Measurements from ENCODE around the gene PDZRN3. TPM values are rescaled to one million over a fixed set of nuclear protein-coding genes. Genes with fewer than 3 reads are reported as not detected.
"Not testable (repeated sequence)": the region's sequence is repeated elsewhere in the genome, so short reads cannot be mapped to it uniquely, and the experiment has no call there.

PDZRN3 gene
- total and polyA plus RNA-seq, 10 donors: 1.5 to 5.5 (median 2.8) TPM

GRCh38 chr3:73572368-73572767, 52.4 kb downstream of the PDZRN3 start:
- Histone ChIP-seq H3K4me3 (no peak overlapping the region), H3K27ac (no peak overlapping the region), H3K27me3 (replicated peaks in 1 of 7) (peaks cover 0 to 39% (median 0%) of the 10 kb centered on the region in 7 donors), H3K4me1 (no peaks in the 10 kb centered on the region), H3K9me3 (no peaks in the 10 kb centered on the region), H3K36me3 (no peaks in the 10 kb centered on the region)
- no peak for DNase-seq
- TF ChIP-seq POLR2A (IDR thresholded peaks at IDR 0.05) (no peak), POLR2AphosphoS5 (IDR thresholded peaks at IDR 0.05) (no peak), CTCF (IDR thresholded peaks at IDR 0.05 in 8 of 11, conservative IDR thresholded peaks at IDR 0.05 in 3 of 11) (no peak)
- intact Hi-C loops (cut with DNase I; ENCODE audit: low total_unique reads): no loop called here
- WGBS, 5 donors: 80 to 90% (median 84%) methylated on average over 3 of the region's 3 CpGs

- no peak for DNase-seq
- 14 to 21% (median 17%) methylated on average over 10 of the region's 10 CpGs for WGBS, 5 donors
- H3K4me3 ChIP-seq: no peak overlapping the region
- H3K27me3 ChIP-seq (replicated peaks in 1 of 7): peaks cover 0 to 39% (median 0%) of the 10 kb centered on the region in 7 donors
- intact Hi-C loops (cut with DNase I; ENCODE audit: low total_unique reads): no loop called here
- no peaks in the 10 kb centered on the region for H3K4me1 ChIP-seq
- no peaks in the 10 kb centered on the region for H3K9me3 ChIP-seq
- no peak for TF ChIP-seq POLR2A (IDR thresholded peaks at IDR 0.05)
- TF ChIP-seq CTCF (IDR thresholded peaks at IDR 0.05 in 8 of 11, conservative IDR thresholded peaks at IDR 0.05 in 3 of 11): no peak
- TF ChIP-seq POLR2AphosphoS5 (IDR thresholded peaks at IDR 0.05): no peak
- H3K36me3 ChIP-seq: no peaks in the 10 kb centered on the region
- H3K27ac ChIP-seq: no peak overlapping the region
Measured at GRCh38 chr3:73571238-73571794, 53.4 kb downstream of the PDZRN3 start.

- 86 to 96% (median 89%) methylated on average over 8 of the region's 8 CpGs for WGBS, 5 donors
- DNase-seq: no peak
- no peak for TF ChIP-seq POLR2A (IDR thresholded peaks at IDR 0.05)
- TF ChIP-seq POLR2AphosphoS5 (IDR thresholded peaks at IDR 0.05): no peak
- no peak for TF ChIP-seq CTCF (IDR thresholded peaks at IDR 0.05 in 8 of 11, conservative IDR thresholded peaks at IDR 0.05 in 3 of 11)
- Histone ChIP-seq H3K27ac (no peak overlapping the region), H3K4me1 (no peaks in the 10 kb centered on the region), H3K9me3 (no peaks in the 10 kb centered on the region), H3K36me3 (no peaks in the 10 kb centered on the region), H3K4me3 (no peak overlapping the region), H3K27me3 (replicated peaks in 1 of 7) (peaks cover 0 to 39% (median 0%) of the 10 kb centered on the region in 7 donors)
- intact Hi-C loops (cut with DNase I; ENCODE audit: low total_unique reads): no loop called here
Measured at GRCh38 chr3:73569246-73569760, 55.4 kb downstream of the PDZRN3 start.

- 80 to 90% (median 86%) methylated on average over 5 of the region's 5 CpGs for WGBS, 5 donors
- H3K9me3 ChIP-seq: no peaks in the 10 kb centered on the region
- TF ChIP-seq POLR2AphosphoS5 (IDR thresholded peaks at IDR 0.05): no peak
- TF ChIP-seq CTCF (IDR thresholded peaks at IDR 0.05 in 8 of 11, conservative IDR thresholded peaks at IDR 0.05 in 3 of 11): no peak
- no peak for TF ChIP-seq POLR2A (IDR thresholded peaks at IDR 0.05)
- H3K4me1 ChIP-seq: no peaks in the 10 kb centered on the region
- H3K27me3 ChIP-seq (replicated peaks in 1 of 7): peaks cover 0 to 39% (median 0%) of the 10 kb centered on the region in 7 donors
- no peak for DNase-seq
- H3K27ac ChIP-seq: no peak overlapping the region
- intact Hi-C loops (cut with DNase I; ENCODE audit: low total_unique reads): no loop called here
- H3K36me3 ChIP-seq: no peaks in the 10 kb centered on the region
- no peak overlapping the region for H3K4me3 ChIP-seq
Measured at GRCh38 chr3:73568371-73568862, 56.3 kb downstream of the PDZRN3 start.

GRCh38 chr3:73565374-73565773, 59.4 kb downstream of the PDZRN3 start:
- H3K4me1 ChIP-seq; intact Hi-C loops (cut with DNase I; ENCODE audit: low total_unique reads); DNase-seq; H3K9me3 ChIP-seq; H3K36me3 ChIP-seq; H3K4me3 ChIP-seq; H3K27ac ChIP-seq: not testable (repeated sequence)
- 82 to 94% (median 92%) methylated on average over 12 of the region's 12 CpGs for WGBS, 5 donors
- peaks cover 0 to 17% (median 0%) of the 10 kb centered on the region in 7 donors for H3K27me3 ChIP-seq (replicated peaks in 1 of 7)
